Tibial nerve (tissue), 4 donors: ENCODE results near the gene KCNJ15. TPM values are rescaled to one million over a fixed set of nuclear protein-coding genes. Genes with fewer than 3 reads are reported as not detected.
A peak's percentile ranks its signal among the peaks of the same experiment; 100 is the strongest.

Experiments used
- DNase-seq, 2 donors: peaks; one replicate each; pipeline ENCODE4 v3.0.0-alpha.2; 2019; ENCODE audit warnings: low spot score in 2 of 2
- H3K27ac ChIP-seq, 4 donors: fragments of 200-600 bp; sonication (generic) in 3 of 4; one replicate each; pipeline ENCODE4 v1.5.1; 2017 to 2019; ENCODE audit warnings: mild to moderate bottlenecking in 1 of 4
- H3K27me3 ChIP-seq, 2 donors: fragments of 200-600 bp; sonication (generic) in 1 of 2; one replicate each; pipeline versions ENCODE4 v1.5.1 to v1.6.0; 2017 to 2019
- H3K36me3 ChIP-seq, 3 donors: fragments of 200-600 bp; sonication (generic); one replicate each; pipeline ENCODE4 v1.5.1; 2018 to 2019
- H3K4me1 ChIP-seq, 4 donors: fragments of 200-600 bp; sonication (generic) in 3 of 4; one replicate each; pipeline ENCODE4 v1.5.1; 2017 to 2019
- H3K4me3 ChIP-seq, 4 donors: fragments of 200-600 bp; sonication (generic) in 3 of 4; one replicate each; pipeline ENCODE4 v1.5.1; 2017 to 2019; ENCODE audit warnings: mild to moderate bottlenecking in 1 of 4, moderate library complexity in 1 of 4
- H3K9me3 ChIP-seq, 4 donors: fragments of 200-600 bp; sonication (generic) in 3 of 4; one replicate each; pipeline ENCODE4 v1.5.1; 2017 to 2019
- CTCF ChIP-seq, 5 experiments: fragments of 200-600 bp in 3 of 5; fragments of 450-650 bp in 2 of 5; sonication (generic) in 3 of 5; IDR thresholded peaks; one replicate each; pipeline ENCODE4 v1.5.1; 2016 to 2019; ENCODE audit warnings: antibody characterized with exemption in 5 of 5, mild to moderate bottlenecking in 3 of 5, moderate library complexity in 2 of 5
- EP300 ChIP-seq, 2 donors: sonication (generic); formaldehyde crosslinking; IDR thresholded peaks; one replicate each; pipeline ENCODE4 v1.6.1; 2017; ENCODE audit warnings: antibody characterized with exemption in 2 of 2, mild to moderate bottlenecking in 1 of 2
- POLR2A ChIP-seq, 2 donors: fragments of 450-650 bp; IDR thresholded peaks; one replicate each; pipeline ENCODE4 v1.6.1; 2017; ENCODE audit warnings: antibody characterized with exemption in 2 of 2, mild to moderate bottlenecking in 2 of 2, moderate library complexity in 2 of 2
- WGBS, 2 donors: methylation state at CpG; one replicate each; pipeline ENCODE4 v1.1.5; 2018; 5-methylcytosine and 5-hydroxymethylcytosine counted together
- total RNA-seq, 4 donors: library from RNA; depleted of rRNA; stranded (reverse); fragments of >200 nt; gene quantifications; one replicate each; pipeline ENCODE4 v1.1.0, GENCODE V29; 2016

KCNJ15 gene
- total RNA-seq, 4 donors from 2014 or later: 0.39 to 2.4 (median 0.43) TPM

- Histone ChIP-seq H3K27ac (no peak overlapping the region), H3K9me3 (no peaks in the 10 kb centered on the region), H3K4me1 (peaks cover 0 to 11% (median under 1%) of the 10 kb centered on the region in 4 donors), H3K4me3 (no peak overlapping the region), H3K27me3 (no peaks in the 10 kb centered on the region), H3K36me3 (no peaks in the 10 kb centered on the region)
- DNase-seq: peak in 1 of 2 donors; percentile 23
- 75 to 78% methylated on average over 8 of the region's 8 CpGs for WGBS, 2 donors
- TF ChIP-seq POLR2A (IDR thresholded peaks at IDR 0.05): no peak
- TF ChIP-seq EP300 (IDR thresholded peaks at IDR 0.05): peak in 1 of 2 donors; percentile 76
Observed at GRCh38 chr21:38273745-38274542, 17.2 kb downstream of the KCNJ15 start.

- peaks cover 0 to under 1% (median 0%) of the 10 kb centered on the region in 4 donors for H3K4me1 ChIP-seq
- peak overlapping the region in 1 of 4 donors; percentile 54 for H3K27ac ChIP-seq
- peak in 1 of 2 donors; percentile 60 for DNase-seq
- peaks cover 0 to 2% (median 0%) of the 10 kb centered on the region in 4 donors for H3K9me3 ChIP-seq
- WGBS, 2 donors: 79 to 81% methylated on average over 9 of the region's 9 CpGs
- H3K36me3 ChIP-seq: no peaks in the 10 kb centered on the region
- H3K27me3 ChIP-seq: no peaks in the 10 kb centered on the region
- H3K4me3 ChIP-seq: no peak overlapping the region
- no peak for TF ChIP-seq CTCF (IDR thresholded peaks at IDR 0.05)
- TF ChIP-seq EP300 (IDR thresholded peaks at IDR 0.05): peak in 1 of 2 donors; percentile 77
Observed at GRCh38 chr21:38277501-38278131, 20.8 kb downstream of the KCNJ15 start.

- TF ChIP-seq CTCF (IDR thresholded peaks at IDR 0.05) (no peak), POLR2A (IDR thresholded peaks at IDR 0.05) (no peak), EP300 (IDR thresholded peaks at IDR 0.05) (no peak)
- H3K9me3 ChIP-seq: peaks cover 0 to 2% (median 0%) of the 10 kb centered on the region in 4 donors
- DNase-seq: no peak
- no peak overlapping the region for H3K4me3 ChIP-seq
- no peaks in the 10 kb centered on the region for H3K36me3 ChIP-seq
- H3K27ac ChIP-seq: no peak overlapping the region
- H3K27me3 ChIP-seq: no peaks in the 10 kb centered on the region
- H3K4me1 ChIP-seq: peaks cover 0 to 3% (median 0%) of the 10 kb centered on the region in 4 donors
- whole genome bisulfite sequencing, 2 donors: 35 to 40% methylated on average over 5 of the region's 5 CpGs
Observed at GRCh38 chr21:38280454-38280853, 23.7 kb downstream of the KCNJ15 start.

- H3K4me3 ChIP-seq: no peak overlapping the region
- no peak overlapping the region for H3K27ac ChIP-seq
- DNase-seq: no peak
- 54 to 69% methylated on average over 6 of the region's 6 CpGs for WGBS, 2 donors
- H3K4me1 ChIP-seq: peaks cover 0 to 3% (median 0%) of the 10 kb centered on the region in 4 donors
- H3K9me3 ChIP-seq: peaks cover 0 to 2% (median 0%) of the 10 kb centered on the region in 4 donors
- no peaks in the 10 kb centered on the region for H3K27me3 ChIP-seq
- H3K36me3 ChIP-seq: no peaks in the 10 kb centered on the region
- TF ChIP-seq EP300 (IDR thresholded peaks at IDR 0.05) (no peak), CTCF (IDR thresholded peaks at IDR 0.05) (no peak), POLR2A (IDR thresholded peaks at IDR 0.05) (no peak)
Observed at GRCh38 chr21:38280867-38281266, 24.1 kb downstream of the KCNJ15 start.

GRCh38 chr21:38282921-38283320 is 26.1 kb downstream of the KCNJ15 start:
- TF ChIP-seq CTCF (IDR thresholded peaks at IDR 0.05) (no peak), EP300 (IDR thresholded peaks at IDR 0.05) (peak in 1 of 2 donors; percentile 68)
- no peaks in the 10 kb centered on the region for H3K27me3 ChIP-seq
- H3K36me3 ChIP-seq: no peaks in the 10 kb centered on the region
- H3K9me3 ChIP-seq: peaks cover 0 to 2% (median 0%) of the 10 kb centered on the region in 4 donors
- 98% methylated on average over 3 of the region's 3 CpGs for WGBS, 2 donors
- H3K27ac ChIP-seq: peak overlapping the region in 1 of 4 donors; percentile 60
- no peak for DNase-seq
- H3K4me3 ChIP-seq: no peak overlapping the region
- peaks cover 0 to 3% (median 0%) of the 10 kb centered on the region in 4 donors for H3K4me1 ChIP-seq
